NCI-H2227 (cell line): ENCODE measurements around the gene EIPR1.
A peak's percentile ranks its signal among the peaks of the same experiment; 100 is the strongest.

Source experiments
- DNase-seq: peaks from one replicate; lab custom pipeline; 2025; ENCODE audit not compliant: unreplicated experiment; lab: John Stamatoyannopoulos, UW

Gene EIPR1

GRCh38 chr2:3309496-3310355 lies 67.9 kb downstream of the EIPR1 start:
- no peak for DNase-seq

- DNase-seq = no peak
These were observed 69.7 kb downstream of the EIPR1 start for GRCh38 chr2:3307901-3308300.

- DNase-seq = no peak
These were observed 70.4 kb downstream of the EIPR1 start for GRCh38 chr2:3307236-3307635.

- no peak for DNase-seq
These were observed 71.7 kb downstream of the EIPR1 start for GRCh38 chr2:3305952-3306351.

- no peak for DNase-seq
These were observed 72.2 kb downstream of the EIPR1 start for GRCh38 chr2:3305431-3305830.

GRCh38 chr2:3303583-3304406 lies 73.8 kb downstream of the EIPR1 start:
- DNase-seq = peak; percentile 91

- DNase-seq = no peak
These were observed 74.7 kb downstream of the EIPR1 start for GRCh38 chr2:3302751-3303582.

GRCh38 chr2:3302421-3302750 lies 75.2 kb downstream of the EIPR1 start:
- DNase-seq = no peak

GRCh38 chr2:3301001-3301400 lies 76.6 kb downstream of the EIPR1 start:
- no peak for DNase-seq

- DNase-seq = no peak
These were observed 77.2 kb downstream of the EIPR1 start for GRCh38 chr2:3300224-3300995.

- no peak for DNase-seq
These were observed 77.9 kb downstream of the EIPR1 start for GRCh38 chr2:3299703-3300102.

GRCh38 chr2:3299130-3299529 lies 78.5 kb downstream of the EIPR1 start:
- DNase-seq = no peak

GRCh38 chr2:3298191-3298590 lies 79.4 kb downstream of the EIPR1 start:
- no peak for DNase-seq

- no peak for DNase-seq
These were observed 80.1 kb downstream of the EIPR1 start for GRCh38 chr2:3297523-3297922.

GRCh38 chr2:3296182-3296972 lies 81.2 kb downstream of the EIPR1 start:
- no peak for DNase-seq

- no peak for DNase-seq
These were observed 83.1 kb downstream of the EIPR1 start for GRCh38 chr2:3294493-3294892.

- DNase-seq = no peak
These were observed 83.5 kb downstream of the EIPR1 start for GRCh38 chr2:3294069-3294468.

GRCh38 chr2:3293221-3293620 lies 84.4 kb downstream of the EIPR1 start:
- no peak for DNase-seq

- DNase-seq = no peak
These were observed 85.2 kb downstream of the EIPR1 start for GRCh38 chr2:3292416-3292815.

- DNase-seq = no peak
These were observed 85.9 kb downstream of the EIPR1 start for GRCh38 chr2:3291750-3292149.
